ENCODE results near the gene CCNK. TPM values are rescaled to one million over a fixed set of nuclear protein-coding genes. Genes with fewer than 3 reads are reported as not detected.

CCNK gene
- total and polyA plus RNA-seq, 10 of the 15 experiments (the other 5 are each of a cell fraction or from before 2014, with no cell fraction given) = 10.8 to 88.0 (median 22.5) TPM

GRCh38 chr14:99436247-99437180 is 44.7 kb upstream of the CCNK start:
- in situ Hi-C loops (cut with MboI) (no loop called here), intact Hi-C loops (cut with micrococcal nuclease; ENCODE audit: unreplicated experiment) (loop anchor here (1.0 kb wide), 1 partner anchor 26 kb away; no protein-coding TSS in a partner anchor)
- Histone ChIP-seq H3K4me2 (ENCODE audit: control insufficient read depth, insufficient read depth) (no peak overlapping the region), H3K9me3 (replicated peaks; ENCODE audit: control insufficient read depth, insufficient read depth, low read length) (no peaks in the 10 kb centered on the region), H3K79me2 (ENCODE audit: control insufficient read depth, insufficient read depth, low read length) (no peaks in the 10 kb centered on the region), H3K36me3 (ENCODE audit: control insufficient read depth in 2 of 2, insufficient read depth in 2 of 2, low read length in 1 of 2) (peaks cover 7 to 12% of the 10 kb centered on the region in 2 experiments), H4K20me1 (ENCODE audit: control insufficient read depth, insufficient read depth) (no peaks in the 10 kb centered on the region), H2AFZ (ENCODE audit: control insufficient read depth, low read depth, low read length) (no peak overlapping the region), H3K27me3 (replicated peaks in 1 of 2; ENCODE audit: control insufficient read depth in 2 of 2, insufficient read depth in 2 of 2, low read length in 1 of 2) (no peaks in the 10 kb centered on the region), H3K4me1 (ENCODE audit: control insufficient read depth, insufficient read depth, low read length) (no peaks in the 10 kb centered on the region), H3K27ac (ENCODE audit: control insufficient read depth, insufficient read depth) (no peak overlapping the region; the same call in 1 of the 2 replicates), H3K9ac (ENCODE audit: control insufficient read depth, insufficient read depth, low read length) (no peak overlapping the region), H3K4me3 (no peak overlapping the region)
- FAIRE-seq (no peak), ATAC-seq (no peak), DNase-seq (ENCODE audit: low read depth, low spot score) (no peak)
- ChIA-PET RAD21 (ENCODE audit: unreplicated experiment) (no interaction called here), POLR2A (no interaction called here), CTCF (interaction anchor here (1.1 to 1.8 kb wide), 2 partner anchors 43 to 48 kb away, joined by 4 to 6 read pairs; no protein-coding TSS in a partner anchor), SMC1A (ENCODE audit: uncharacterized antibody, unreplicated experiment) (no interaction called here)
- BruUV-seq (replicated peaks) = no TSS peak
- TF ChIP-seq PAX5 (IDR thresholded peaks at IDR 0.05; ENCODE audit: borderline replicate concordance, low read depth, low read length) (no peak), MEF2A (IDR thresholded peaks at IDR 0.05; ENCODE audit: insufficient read depth, low read depth, low read length) (no peak), SIX5 (IDR thresholded peaks at IDR 0.05; ENCODE audit: low read depth, low read length, severe bottlenecking) (no peak), SMAD5 (IDR thresholded peaks at IDR 0.05; ENCODE audit: low read depth) (no peak), ZNF207 (IDR thresholded peaks at IDR 0.05; ENCODE audit: borderline replicate concordance) (no peak), RCOR1 (conservative IDR thresholded peaks at IDR 0.05; ENCODE audit: low read depth, low read length) (no peak), CTCF (IDR thresholded peaks at IDR 0.05 in 2 of 3, conservative IDR thresholded peaks at IDR 0.05 in 1 of 3; ENCODE audit: control insufficient read depth in 2 of 3, extremely low read depth in 1 of 3, insufficient read depth in 1 of 3, low read depth in 3 of 3, low read length in 3 of 3) (no peak), MYB (IDR thresholded peaks at IDR 0.05; ENCODE audit: borderline replicate concordance, low read depth, low read length) (no peak), RFX5 (IDR thresholded peaks at IDR 0.05; ENCODE audit: low read depth, low read length) (no peak), ELK1 (IDR thresholded peaks at IDR 0.05; ENCODE audit: low read depth, low read length) (no peak), LARP7 (IDR thresholded peaks at IDR 0.05) (no peak), FOXM1 (IDR thresholded peaks at IDR 0.05; ENCODE audit: low read depth, low read length) (no peak)
- 83% methylated on average over 14 of the region's 14 CpGs for WGBS (ENCODE audit: insufficient coverage, insufficient replicate concordance, low lambda C conversion rate, missing lambda C conversion rate)

Data from GM12878 (cell line).